ENCODE data around the gene GPC4. TPM values are rescaled to one million over a fixed set of nuclear protein-coding genes. Genes with fewer than 3 reads are reported as not detected.

The GPC4 gene
- total and polyA plus RNA-seq, 8 donors, result 34.4 to 66.8 (median 56.6) TPM

GRCh38 chrX:133302775-133303445 lies 112.4 kb downstream of the GPC4 start:
- DNase-seq (no peak), ATAC-seq (no peak)
- no peak for TF ChIP-seq CTCF (IDR thresholded peaks at IDR 0.05)
- Histone ChIP-seq H3K36me3 (no peaks in the 10 kb centered on the region), H3K4me3 (no peak overlapping the region), H3K27ac (no peak overlapping the region), H3K9me3 (no peaks in the 10 kb centered on the region), H3K4me1 (no peaks in the 10 kb centered on the region), H3K27me3 (peaks cover 0 to 4% of the 10 kb centered on the region in 2 donors)
- intact Hi-C loops (cut with DNase I), result no loop called here

- Histone ChIP-seq H3K27me3 (peaks cover 0 to 3% of the 10 kb centered on the region in 2 donors), H3K4me3 (no peak overlapping the region), H3K27ac (no peak overlapping the region), H3K4me1 (no peaks in the 10 kb centered on the region), H3K36me3 (no peaks in the 10 kb centered on the region), H3K9me3 (no peaks in the 10 kb centered on the region)
- TF ChIP-seq CTCF (IDR thresholded peaks at IDR 0.05), result no peak
- intact Hi-C loops (cut with DNase I), result no loop called here
- DNase-seq (no peak), ATAC-seq (no peak)
These were observed 114.7 kb downstream of the GPC4 start for GRCh38 chrX:133300591-133300990.

- no peak for TF ChIP-seq CTCF (IDR thresholded peaks at IDR 0.05)
- no peaks in the 10 kb centered on the region for H3K27me3 ChIP-seq
- H3K36me3 ChIP-seq, result no peaks in the 10 kb centered on the region
- no peak overlapping the region for H3K27ac ChIP-seq
- intact Hi-C loops (cut with DNase I), result no loop called here
- H3K4me3 ChIP-seq, result no peak overlapping the region
- no peaks in the 10 kb centered on the region for H3K9me3 ChIP-seq
- H3K4me1 ChIP-seq, result no peaks in the 10 kb centered on the region
- DNase-seq (no peak), ATAC-seq (no peak)
These were observed 118.0 kb downstream of the GPC4 start for GRCh38 chrX:133297284-133297683.

GRCh38 chrX:133294126-133294525 lies 121.2 kb downstream of the GPC4 start:
- intact Hi-C loops (cut with DNase I), result no loop called here
- Histone ChIP-seq H3K36me3 (no peaks in the 10 kb centered on the region), H3K9me3 (no peaks in the 10 kb centered on the region), H3K4me3 (no peak overlapping the region), H3K27ac (no peak overlapping the region), H3K4me1 (no peaks in the 10 kb centered on the region), H3K27me3 (no peaks in the 10 kb centered on the region)
- no peak for DNase-seq
- TF ChIP-seq CTCF (IDR thresholded peaks at IDR 0.05), result no peak
- ATAC-seq, result no peak

- ATAC-seq (no peak), DNase-seq (no peak)
- Histone ChIP-seq H3K9me3 (no peaks in the 10 kb centered on the region), H3K36me3 (no peaks in the 10 kb centered on the region), H3K27ac (no peak overlapping the region), H3K4me3 (no peak overlapping the region), H3K27me3 (no peaks in the 10 kb centered on the region), H3K4me1 (no peaks in the 10 kb centered on the region)
- no peak for TF ChIP-seq CTCF (IDR thresholded peaks at IDR 0.05)
- intact Hi-C loops (cut with DNase I), result no loop called here
These were observed 125.2 kb downstream of the GPC4 start for GRCh38 chrX:133290076-133290475.

All from left lung (tissue), 10 donors.